Measurements from ENCODE around the gene WDR35. TPM values are rescaled to one million over a fixed set of nuclear protein-coding genes. Genes with fewer than 3 reads are reported as not detected.
A peak's percentile ranks its signal among the peaks of the same experiment; 100 is the strongest.

The WDR35 gene
- total RNA-seq, 1 donor from 2014 or later = 10.3 TPM

- Mint-ChIP-seq H3K4me3 (ENCODE audit: unreplicated experiment) (no peak overlapping the region), H3K36me3 (ENCODE audit: low read depth, unreplicated experiment) (no peaks in the 10 kb centered on the region), H3K27ac (ENCODE audit: unreplicated experiment) (no peak overlapping the region), H3K4me1 (ENCODE audit: unreplicated experiment) (peaks cover 11% of the 10 kb centered on the region), H3K27me3 (ENCODE audit: unreplicated experiment) (no peaks in the 10 kb centered on the region), H3K9me3 (ENCODE audit: unreplicated experiment) (no peaks in the 10 kb centered on the region)
- DNase-seq (ENCODE audit: low spot score) = no peak
- TF ChIP-seq CTCF (IDR thresholded peaks at IDR 0.05; ENCODE audit: unreplicated experiment) = no peak
Observed at GRCh38 chr2:19873014-19873413, 116.9 kb downstream of the WDR35 start.

GRCh38 chr2:19872302-19872701 is 117.6 kb downstream of the WDR35 start:
- Mint-ChIP-seq H3K36me3 (ENCODE audit: low read depth, unreplicated experiment) (no peaks in the 10 kb centered on the region), H3K27ac (ENCODE audit: unreplicated experiment) (no peak overlapping the region), H3K27me3 (ENCODE audit: unreplicated experiment) (no peaks in the 10 kb centered on the region), H3K4me3 (ENCODE audit: unreplicated experiment) (no peak overlapping the region), H3K9me3 (ENCODE audit: unreplicated experiment) (no peaks in the 10 kb centered on the region), H3K4me1 (ENCODE audit: unreplicated experiment) (peaks cover 11% of the 10 kb centered on the region)
- no peak for TF ChIP-seq CTCF (IDR thresholded peaks at IDR 0.05; ENCODE audit: unreplicated experiment)
- DNase-seq (ENCODE audit: low spot score) = no peak

- no peak for DNase-seq (ENCODE audit: low spot score)
- no peaks in the 10 kb centered on the region for H3K27me3 Mint-ChIP-seq (ENCODE audit: unreplicated experiment)
- peaks cover 11% of the 10 kb centered on the region for H3K4me1 Mint-ChIP-seq (ENCODE audit: unreplicated experiment)
- H3K36me3 Mint-ChIP-seq (ENCODE audit: low read depth, unreplicated experiment) = no peaks in the 10 kb centered on the region
- H3K27ac Mint-ChIP-seq (ENCODE audit: unreplicated experiment) = no peak overlapping the region
- TF ChIP-seq CTCF (IDR thresholded peaks at IDR 0.05; ENCODE audit: unreplicated experiment) = no peak
- no peak overlapping the region for H3K4me3 Mint-ChIP-seq (ENCODE audit: unreplicated experiment)
- H3K9me3 Mint-ChIP-seq (ENCODE audit: unreplicated experiment) = no peaks in the 10 kb centered on the region
Observed at GRCh38 chr2:19871836-19872235, 118.1 kb downstream of the WDR35 start.

GRCh38 chr2:19870792-19871191 is 119.1 kb downstream of the WDR35 start:
- Mint-ChIP-seq H3K27me3 (ENCODE audit: unreplicated experiment) (no peaks in the 10 kb centered on the region), H3K9me3 (ENCODE audit: unreplicated experiment) (no peaks in the 10 kb centered on the region), H3K4me3 (ENCODE audit: unreplicated experiment) (no peak overlapping the region), H3K4me1 (ENCODE audit: unreplicated experiment) (peaks cover 9% of the 10 kb centered on the region), H3K27ac (ENCODE audit: unreplicated experiment) (no peak overlapping the region), H3K36me3 (ENCODE audit: low read depth, unreplicated experiment) (no peaks in the 10 kb centered on the region)
- TF ChIP-seq CTCF (IDR thresholded peaks at IDR 0.05; ENCODE audit: unreplicated experiment) = no peak
- no peak for DNase-seq (ENCODE audit: low spot score)

- H3K27me3 Mint-ChIP-seq (ENCODE audit: unreplicated experiment) = no peaks in the 10 kb centered on the region
- peak; percentile 39 for DNase-seq (ENCODE audit: low spot score)
- no peak for TF ChIP-seq CTCF (IDR thresholded peaks at IDR 0.05; ENCODE audit: unreplicated experiment)
- no peaks in the 10 kb centered on the region for H3K36me3 Mint-ChIP-seq (ENCODE audit: low read depth, unreplicated experiment)
- no peak overlapping the region for H3K27ac Mint-ChIP-seq (ENCODE audit: unreplicated experiment)
- peaks cover 1% of the 10 kb centered on the region for H3K4me1 Mint-ChIP-seq (ENCODE audit: unreplicated experiment)
- no peaks in the 10 kb centered on the region for H3K9me3 Mint-ChIP-seq (ENCODE audit: unreplicated experiment)
- H3K4me3 Mint-ChIP-seq (ENCODE audit: unreplicated experiment) = peak overlapping the region; percentile 85
Observed at GRCh38 chr2:19868701-19869580, 121.0 kb downstream of the WDR35 start.

All from endothelial cell (in vitro differentiated cells).